ENCODE data around the gene AQP12A. TPM values are rescaled to one million over a fixed set of nuclear protein-coding genes. Genes with fewer than 3 reads are reported as not detected.

AQP12A gene
- total and polyA plus RNA-seq, 10 of the 15 experiments (the other 5 are each of a cell fraction or from before 2014, with no cell fraction given): not detected

GRCh38 chr2:240650254-240650965, 41.3 kb upstream of the AQP12A start:
- Histone ChIP-seq H3K4me3 (no peak overlapping the region), H3K27ac (ENCODE audit: control insufficient read depth, insufficient read depth) (no peak overlapping the region), H3K4me2 (ENCODE audit: control insufficient read depth, insufficient read depth) (no peak overlapping the region), H3K36me3 (ENCODE audit: control insufficient read depth in 2 of 2, insufficient read depth in 2 of 2, low read length in 1 of 2) (no peaks in the 10 kb centered on the region), H4K20me1 (ENCODE audit: control insufficient read depth, insufficient read depth) (no peaks in the 10 kb centered on the region), H3K79me2 (ENCODE audit: control insufficient read depth, insufficient read depth, low read length) (no peaks in the 10 kb centered on the region), H3K4me1 (ENCODE audit: control insufficient read depth, insufficient read depth, low read length) (no peaks in the 10 kb centered on the region; the same call in 1 of the 2 replicates), H3K9ac (ENCODE audit: control insufficient read depth, insufficient read depth, low read length) (no peak overlapping the region), H2AFZ (ENCODE audit: control insufficient read depth, low read depth, low read length) (no peak overlapping the region), H3K9me3 (replicated peaks; ENCODE audit: control insufficient read depth, insufficient read depth, low read length) (peaks cover 10% of the 10 kb centered on the region), H3K27me3 (replicated peaks in 1 of 2; ENCODE audit: control insufficient read depth in 2 of 2, insufficient read depth in 2 of 2, low read length in 1 of 2) (peaks cover 0 to 7% of the 10 kb centered on the region in 2 experiments)
- no peak for TF ChIP-seq CHD2 (IDR thresholded peaks at IDR 0.05; ENCODE audit: borderline replicate concordance, low read depth, low read length)
- no peak for TF ChIP-seq YBX1 (IDR thresholded peaks at IDR 0.05)
- no peak for TF ChIP-seq NFXL1 (IDR thresholded peaks at IDR 0.05; ENCODE audit: borderline replicate concordance)
- TF ChIP-seq MXI1 (IDR thresholded peaks at IDR 0.05; ENCODE audit: low read depth, low read length): no peak
- TF ChIP-seq EED (IDR thresholded peaks at IDR 0.05; ENCODE audit: low read depth): no peak
- no peak for TF ChIP-seq HDGF (IDR thresholded peaks at IDR 0.05)
- TF ChIP-seq ATF7 (IDR thresholded peaks at IDR 0.05; ENCODE audit: low read depth): no peak
- no peak for TF ChIP-seq ZSCAN29 (IDR thresholded peaks at IDR 0.05)
- TF ChIP-seq CREM (IDR thresholded peaks at IDR 0.05; ENCODE audit: low read depth): no peak
- no peak for TF ChIP-seq ETV6 (conservative IDR thresholded peaks at IDR 0.05 in 1 of 2, IDR thresholded peaks at IDR 0.05 in 1 of 2; ENCODE audit: borderline replicate concordance in 1 of 2, low read depth in 1 of 2)
- no peak for TF ChIP-seq EP300 (IDR thresholded peaks at IDR 0.05; ENCODE audit: borderline replicate concordance in 1 of 2, control insufficient read depth in 1 of 2, low read depth in 2 of 2, low read length in 2 of 2)
- TF ChIP-seq, protein P1, sequence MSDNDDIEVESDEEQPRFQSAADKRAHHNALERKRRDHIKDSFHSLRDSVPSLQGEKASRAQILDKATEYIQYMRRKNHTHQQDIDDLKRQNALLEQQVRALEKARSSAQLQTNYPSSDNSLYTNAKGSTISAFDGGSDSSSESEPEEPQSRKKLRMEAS (IDR thresholded peaks at IDR 0.05; ENCODE audit: low read depth, low read length): no peak
- no peak for TF ChIP-seq FOS (IDR thresholded peaks at IDR 0.05; ENCODE audit: borderline replicate concordance, extremely low read depth, insufficient read length)
- TF ChIP-seq ZNF622 (IDR thresholded peaks at IDR 0.05): no peak
- no peak for TF ChIP-seq ATF3 (IDR thresholded peaks at IDR 0.05; ENCODE audit: borderline replicate concordance, extremely low read depth, low read depth, low read length)
- TF ChIP-seq, protein P2, sequence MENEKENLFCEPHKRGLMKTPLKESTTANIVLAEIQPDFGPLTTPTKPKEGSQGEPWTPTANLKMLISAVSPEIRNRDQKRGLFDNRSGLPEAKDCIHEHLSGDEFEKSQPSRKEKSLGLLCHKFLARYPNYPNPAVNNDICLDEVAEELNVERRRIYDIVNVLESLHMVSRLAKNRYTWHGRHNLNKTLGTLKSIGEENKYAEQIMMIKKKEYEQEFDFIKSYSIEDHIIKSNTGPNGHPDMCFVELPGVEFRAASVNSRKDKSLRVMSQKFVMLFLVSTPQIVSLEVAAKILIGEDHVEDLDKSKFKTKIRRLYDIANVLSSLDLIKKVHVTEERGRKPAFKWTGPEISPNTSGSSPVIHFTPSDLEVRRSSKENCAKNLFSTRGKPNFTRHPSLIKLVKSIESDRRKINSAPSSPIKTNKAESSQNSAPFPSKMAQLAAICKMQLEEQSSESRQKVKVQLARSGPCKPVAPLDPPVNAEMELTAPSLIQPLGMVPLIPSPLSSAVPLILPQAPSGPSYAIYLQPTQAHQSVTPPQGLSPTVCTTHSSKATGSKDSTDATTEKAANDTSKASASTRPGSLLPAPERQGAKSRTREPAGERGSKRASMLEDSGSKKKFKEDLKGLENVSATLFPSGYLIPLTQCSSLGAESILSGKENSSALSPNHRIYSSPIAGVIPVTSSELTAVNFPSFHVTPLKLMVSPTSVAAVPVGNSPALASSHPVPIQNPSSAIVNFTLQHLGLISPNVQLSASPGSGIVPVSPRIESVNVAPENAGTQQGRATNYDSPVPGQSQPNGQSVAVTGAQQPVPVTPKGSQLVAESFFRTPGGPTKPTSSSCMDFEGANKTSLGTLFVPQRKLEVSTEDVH (IDR thresholded peaks at IDR 0.05; ENCODE audit: low read depth, partially characterized antibody): no peak
- CTCF ChIA-PET: no interaction called here
- DNase-seq (ENCODE audit: low read depth, low spot score) (no peak), ATAC-seq (no peak), FAIRE-seq (no peak)
- RAD21 ChIA-PET (ENCODE audit: unreplicated experiment): no interaction called here
- SMC1A ChIA-PET (ENCODE audit: uncharacterized antibody, unreplicated experiment): no interaction called here
- in situ Hi-C loops (cut with MboI) (no loop called here), intact Hi-C loops (cut with micrococcal nuclease; ENCODE audit: unreplicated experiment) (no loop called here)
- POLR2A ChIA-PET: no interaction called here
- BruUV-seq (replicated peaks): no TSS peak
- 67% methylated on average over 13 of the region's 13 CpGs for WGBS (ENCODE audit: insufficient coverage, insufficient replicate concordance, low lambda C conversion rate, missing lambda C conversion rate)
